ENCODE data around the gene COQ10A. TPM values are rescaled to one million over a fixed set of nuclear protein-coding genes. Genes with fewer than 3 reads are reported as not detected.
A peak's percentile ranks its signal among the peaks of the same experiment; 100 is the strongest.

Gene COQ10A
- total and polyA plus RNA-seq, 9 of the 15 experiments (the other 6 are each of a cell fraction or from before 2014, with no cell fraction given), result 3.1 to 26.4 (median 12.7) TPM

GRCh38 chr12:56221757-56222530 lies 44.8 kb upstream of the COQ10A start, which contains the start of gene RNF41 (continued):
- TF ChIP-seq REST (IDR thresholded peaks at IDR 0.05; ENCODE audit: borderline replicate concordance) (no peak), REST (CRISPR knock-in tag; IDR thresholded peaks at IDR 0.05; ENCODE audit: low read depth) (no peak), L3MBTL2 (IDR thresholded peaks at IDR 0.05) (peak; percentile 83), POLR2H (tag; IDR thresholded peaks at IDR 0.05; ENCODE audit: low read depth) (peak; percentile 84), MLLT1 (IDR thresholded peaks at IDR 0.05) (peak in 1 of 2 experiments; percentile 65; a peak in 1 of 4 replicates), ELF1 (tag; IDR thresholded peaks at IDR 0.05) (peak; percentile 54), HMG20A (CRISPR knock-in tag; conservative IDR thresholded peaks at IDR 0.05) (0 out of 2 replicates have a peak, but pooled peaks have one; percentile 12), ZNF707 (CRISPR knock-in tag; conservative IDR thresholded peaks at IDR 0.05) (0 out of 2 replicates have a peak, but pooled peaks have one; percentile 31), YY1 (IDR thresholded peaks at IDR 0.05; ENCODE audit: borderline replicate concordance in 1 of 3, control insufficient read depth in 1 of 3, extremely low read depth in 1 of 3, insufficient read depth in 3 of 3, insufficient read length in 1 of 3, insufficient replicate concordance in 2 of 3, low read depth in 1 of 3, low read length in 2 of 3) (peak in 1 of 3 experiments; percentile 68), ETV6 (IDR thresholded peaks at IDR 0.05; ENCODE audit: borderline replicate concordance in 1 of 2, low read depth in 2 of 2, low read length in 1 of 2) (no peak), ETV6 (CRISPR knock-in tag; IDR thresholded peaks at IDR 0.05; ENCODE audit: borderline replicate concordance) (no peak), CHD1 (IDR thresholded peaks at IDR 0.05; ENCODE audit: low read length) (peak; percentile 72), MYC (IDR thresholded peaks at IDR 0.05; ENCODE audit: low read depth, low read length) (peak; percentile 70), MYC (CRISPR knock-in tag; IDR thresholded peaks at IDR 0.05; ENCODE audit: borderline replicate concordance, low read depth) (no peak; the same call in 1 of the 2 replicates), SETDB1 (IDR thresholded peaks at IDR 0.05; ENCODE audit: low read length) (no peak), PHB2 (IDR thresholded peaks at IDR 0.05; ENCODE audit: low read depth) (0 out of 2 replicates have a peak, but pooled peaks have one; percentile 16)

Data from K562 (cell line).